ENCODE data around the gene GPR137.
A peak's percentile ranks its signal among the peaks of the same experiment; 100 is the strongest.
"Not testable (repeated sequence)": the region's sequence is repeated elsewhere in the genome, so short reads cannot be mapped to it uniquely, and the experiment has no call there.

The GPR137 gene

DNA sequence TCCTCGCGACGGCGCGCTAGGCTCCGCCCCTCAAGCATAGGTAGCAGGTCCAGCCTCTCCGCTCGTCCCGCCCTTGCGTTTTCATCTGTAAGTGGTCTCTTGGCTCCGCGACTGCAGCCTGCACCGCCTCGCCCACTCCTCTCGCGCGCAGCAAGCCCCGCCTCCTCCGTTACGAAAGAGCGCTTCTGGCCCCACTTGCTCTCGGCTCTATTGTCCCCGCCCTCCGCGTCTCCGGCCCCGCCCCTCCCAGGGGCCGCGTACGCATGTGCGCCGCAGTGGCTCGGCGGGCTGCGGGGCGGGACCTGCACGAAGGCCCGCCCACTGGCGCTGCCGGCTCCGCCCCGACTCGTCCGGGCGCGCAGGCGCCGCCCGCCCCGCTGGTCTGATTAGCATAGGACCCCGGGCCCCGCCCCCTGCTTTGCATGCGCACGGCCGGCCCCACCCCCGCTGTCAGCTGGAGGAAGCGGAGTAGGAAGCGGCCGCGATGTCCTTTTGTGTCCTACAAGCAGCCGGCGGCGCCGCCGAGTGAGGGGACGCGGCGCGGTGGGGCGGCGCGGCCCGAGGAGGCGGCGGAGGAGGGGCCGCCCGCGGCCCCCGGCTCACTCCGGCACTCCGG lies 19.5 kb downstream of the GPR137 start, which contains the start of gene ESRRA:
ESRRA (plus strand) TSS at position 450 of the 616 bp plus-strand sequence. CDS start 1,656 bp downstream, outside the sequence.
- DNase-seq, result peak; percentile 99

DNA sequence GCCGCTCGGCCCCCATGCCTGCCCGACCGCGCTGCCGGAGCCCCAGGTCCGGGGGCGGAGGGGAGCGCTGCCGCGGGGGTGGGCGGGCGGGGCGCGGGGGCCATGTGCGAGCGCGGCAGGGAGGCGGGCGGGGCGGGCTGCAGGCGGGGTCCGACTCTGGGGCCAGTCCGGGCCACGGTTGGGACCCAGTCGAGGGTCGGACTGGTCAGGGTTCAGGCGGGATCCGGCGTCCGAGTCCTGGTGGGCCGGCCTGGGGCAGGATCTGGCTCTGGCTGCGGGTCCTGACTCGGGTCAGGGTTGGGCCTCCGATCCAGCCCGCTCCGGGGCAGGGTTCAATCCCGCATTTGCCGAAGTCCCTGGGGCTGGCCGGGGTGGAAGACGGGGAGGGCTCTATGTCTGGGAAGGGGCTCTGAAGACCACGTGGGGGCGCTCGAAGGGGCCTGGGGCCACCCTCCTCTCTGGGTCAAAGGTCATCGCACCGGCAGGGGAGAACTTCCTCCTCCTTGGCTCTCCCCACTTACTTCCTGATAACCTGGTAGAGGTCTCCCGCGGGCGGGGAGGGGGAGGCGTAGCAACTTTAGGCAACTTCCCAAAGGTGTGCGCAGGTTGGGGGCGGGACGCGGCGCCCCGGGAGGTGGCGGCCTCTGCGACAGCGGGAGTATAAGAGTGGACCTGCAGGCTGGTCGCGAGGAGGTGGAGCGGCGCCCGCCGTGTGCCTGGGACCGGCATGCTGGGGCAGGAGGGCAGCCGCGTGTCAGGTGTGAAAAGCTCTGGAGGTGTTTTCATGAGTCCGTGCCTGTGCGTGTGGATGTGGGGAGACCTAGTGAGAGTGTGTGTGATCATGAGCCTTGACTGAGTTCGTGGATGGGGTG lies 20.3 kb downstream of the GPR137 start:
- peak; percentile 69 for DNase-seq

DNA sequence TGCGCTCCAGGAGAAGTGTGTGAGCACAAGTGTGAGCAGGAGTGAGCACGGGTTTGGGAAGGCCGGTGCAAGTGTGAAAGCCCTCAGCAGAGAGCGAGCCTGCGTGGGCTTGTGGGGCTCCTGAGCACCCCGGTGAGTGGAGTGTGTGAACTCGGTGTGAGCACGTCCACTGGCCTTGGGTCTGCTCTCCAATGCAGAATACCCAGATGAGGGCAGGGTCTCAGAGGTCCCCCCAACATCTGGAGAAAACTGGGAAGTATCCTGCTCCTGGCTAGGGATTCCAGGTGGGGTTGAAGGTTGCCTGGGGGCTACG lies 20.9 kb downstream of the GPR137 start:
- DNase-seq, result no peak

DNA sequence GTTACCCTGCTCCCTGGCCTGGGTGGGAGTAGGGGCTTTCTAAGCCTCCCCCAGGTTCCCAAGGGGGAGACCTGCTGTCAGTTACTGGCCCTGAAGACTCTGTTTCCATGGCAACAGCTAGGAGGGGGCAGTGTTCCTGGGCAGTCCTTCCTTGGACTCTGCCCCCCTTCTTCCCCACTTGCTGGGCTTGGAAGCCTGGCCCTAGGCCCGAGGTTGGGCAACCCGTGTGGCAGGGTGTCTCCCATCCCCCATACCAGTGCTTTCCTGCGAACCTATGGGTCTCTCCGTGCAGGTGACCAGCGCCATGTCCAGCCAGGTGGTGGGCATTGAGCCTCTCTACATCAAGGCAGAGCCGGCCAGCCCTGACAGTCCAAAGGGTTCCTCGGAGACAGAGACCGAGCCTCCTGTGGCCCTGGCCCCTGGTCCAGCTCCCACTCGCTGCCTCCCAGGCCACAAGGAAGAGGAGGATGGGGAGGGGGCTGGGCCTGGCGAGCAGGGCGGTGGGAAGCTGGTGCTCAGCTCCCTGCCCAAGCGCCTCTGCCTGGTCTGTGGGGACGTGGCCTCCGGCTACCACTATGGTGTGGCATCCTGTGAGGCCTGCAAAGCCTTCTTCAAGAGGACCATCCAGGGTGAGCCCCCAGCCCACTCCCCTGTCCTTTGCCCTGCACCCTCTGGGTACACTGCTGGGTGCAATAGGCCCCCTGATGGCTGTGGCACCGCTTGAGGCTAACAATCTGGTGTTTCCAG lies 21.4 kb downstream of the GPR137 start:
- no peak for DNase-seq

DNA sequence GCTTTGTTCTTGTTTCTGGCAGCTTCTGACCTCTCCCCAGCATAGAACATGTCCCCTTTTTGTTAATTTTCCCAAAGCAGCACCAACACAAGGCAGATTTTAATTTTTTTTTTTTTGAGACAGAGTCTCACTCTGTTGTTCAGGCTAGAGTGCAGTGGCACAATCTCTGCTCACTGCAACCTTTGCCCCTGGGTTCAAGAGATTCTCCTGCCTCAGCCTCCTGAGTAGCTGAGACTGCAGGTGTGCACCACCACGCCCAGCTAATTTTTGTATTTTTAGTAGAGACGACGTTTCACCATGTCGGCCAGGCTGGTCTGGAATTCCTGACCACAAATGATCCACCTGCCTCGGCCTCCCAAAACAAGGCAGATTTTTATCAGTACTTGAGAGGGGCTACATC lies 22.1 kb downstream of the GPR137 start:
- not testable (repeated sequence) for DNase-seq

DNA sequence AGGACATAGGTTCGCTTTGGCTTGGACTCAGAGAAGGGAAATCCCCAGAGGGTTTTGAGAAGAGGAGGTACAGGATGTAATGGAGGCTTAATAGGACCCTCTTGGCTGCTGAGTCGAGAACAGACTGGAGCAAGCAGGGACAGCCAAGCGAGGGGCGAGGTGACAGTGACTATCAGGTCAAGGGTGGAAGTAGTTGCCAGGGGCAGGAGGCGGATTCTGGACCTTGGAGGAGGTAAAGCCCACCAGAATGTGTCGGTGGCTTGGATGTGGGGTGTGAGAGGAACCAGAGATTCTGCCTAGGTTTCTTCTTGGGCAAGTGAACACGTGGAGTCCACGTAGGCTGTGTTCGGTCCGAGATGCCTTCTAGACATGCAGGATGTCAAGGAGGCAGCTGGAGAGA lies 27.3 kb downstream of the GPR137 start:
- no peak for DNase-seq

DNA sequence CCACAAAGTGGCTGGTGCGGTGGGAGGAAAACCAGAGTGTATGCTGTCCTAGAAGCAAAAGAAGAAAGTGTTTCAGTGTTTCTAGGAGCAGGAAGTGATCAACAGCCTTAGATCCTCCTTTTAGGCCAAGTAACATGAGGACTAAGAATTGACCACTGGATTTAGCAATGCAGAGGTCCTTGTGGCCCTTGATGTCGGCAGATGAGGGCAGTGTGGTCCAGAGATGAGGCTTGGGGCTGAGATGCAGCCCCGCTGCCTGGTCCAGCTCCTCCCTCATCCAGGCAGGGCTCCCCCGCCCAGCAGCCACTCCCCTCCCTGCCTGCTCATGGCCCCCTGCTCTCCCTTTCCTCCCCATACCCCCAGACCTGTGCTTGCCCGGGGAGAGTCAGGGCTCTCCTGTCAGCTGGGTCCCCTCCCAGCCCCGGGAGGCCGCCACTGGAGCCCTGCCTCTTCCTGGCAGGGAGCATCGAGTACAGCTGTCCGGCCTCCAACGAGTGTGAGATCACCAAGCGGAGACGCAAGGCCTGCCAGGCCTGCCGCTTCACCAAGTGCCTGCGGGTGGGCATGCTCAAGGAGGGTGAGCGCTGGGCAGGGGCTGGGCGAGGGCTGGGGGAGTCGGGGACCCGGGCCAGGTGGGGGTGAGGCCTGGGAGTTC lies 28.0 kb downstream of the GPR137 start:
- no peak for DNase-seq

DNA sequence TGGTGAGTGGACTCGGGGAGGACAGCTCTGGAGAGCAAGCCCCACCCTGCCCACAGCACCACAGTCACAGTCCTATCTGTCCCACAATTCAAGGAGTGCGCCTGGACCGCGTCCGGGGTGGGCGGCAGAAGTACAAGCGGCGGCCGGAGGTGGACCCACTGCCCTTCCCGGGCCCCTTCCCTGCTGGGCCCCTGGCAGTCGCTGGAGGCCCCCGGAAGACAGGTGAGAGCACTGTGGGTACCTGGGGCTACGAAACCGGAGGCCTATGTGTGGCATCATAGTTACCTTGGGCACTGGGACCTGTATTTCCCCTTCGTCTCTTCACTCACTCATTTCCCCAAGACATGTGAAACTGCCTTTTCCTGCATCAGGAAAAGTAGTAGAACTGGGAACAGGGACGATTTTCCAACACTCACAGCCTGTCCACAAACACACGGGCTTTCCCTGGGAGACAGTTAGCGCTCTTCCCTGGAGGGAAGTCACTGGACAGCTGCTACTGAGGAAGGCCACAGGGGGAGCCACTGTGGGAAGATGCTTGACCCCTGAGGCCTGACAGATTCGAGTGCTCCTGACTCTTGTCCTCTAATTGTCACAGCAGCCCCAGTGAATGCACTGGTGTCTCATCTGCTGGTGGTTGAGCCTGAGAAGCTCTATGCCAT lies 28.6 kb downstream of the GPR137 start:
- DNase-seq, result no peak

DNA sequence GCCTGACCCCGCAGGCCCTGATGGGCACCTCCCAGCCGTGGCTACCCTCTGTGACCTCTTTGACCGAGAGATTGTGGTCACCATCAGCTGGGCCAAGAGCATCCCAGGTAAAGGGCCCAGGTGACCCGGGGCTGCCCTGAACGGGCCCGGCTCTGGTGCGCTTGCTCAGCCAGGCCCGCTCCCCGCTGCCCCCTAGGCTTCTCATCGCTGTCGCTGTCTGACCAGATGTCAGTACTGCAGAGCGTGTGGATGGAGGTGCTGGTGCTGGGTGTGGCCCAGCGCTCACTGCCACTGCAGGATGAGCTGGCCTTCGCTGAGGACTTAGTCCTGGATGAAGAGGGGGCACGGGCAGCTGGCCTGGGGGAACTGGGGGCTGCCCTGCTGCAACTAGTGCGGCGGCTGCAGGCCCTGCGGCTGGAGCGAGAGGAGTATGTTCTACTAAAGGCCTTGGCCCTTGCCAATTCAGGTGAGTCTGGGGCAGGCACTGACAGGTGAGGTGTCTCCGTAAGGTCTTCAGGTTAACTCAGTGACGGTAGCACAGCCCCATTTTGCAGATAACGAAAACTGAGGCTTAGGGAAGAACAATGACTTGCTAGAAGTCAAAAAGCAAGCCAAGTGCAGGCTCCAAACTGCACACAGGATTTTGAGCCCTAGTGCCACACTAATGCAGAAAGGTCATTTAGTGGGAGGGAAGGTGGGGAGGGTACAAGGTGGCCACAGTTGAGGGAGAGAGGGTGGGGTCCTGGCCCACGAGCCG lies 29.3 kb downstream of the GPR137 start:
- DNase-seq, result no peak

DNA sequence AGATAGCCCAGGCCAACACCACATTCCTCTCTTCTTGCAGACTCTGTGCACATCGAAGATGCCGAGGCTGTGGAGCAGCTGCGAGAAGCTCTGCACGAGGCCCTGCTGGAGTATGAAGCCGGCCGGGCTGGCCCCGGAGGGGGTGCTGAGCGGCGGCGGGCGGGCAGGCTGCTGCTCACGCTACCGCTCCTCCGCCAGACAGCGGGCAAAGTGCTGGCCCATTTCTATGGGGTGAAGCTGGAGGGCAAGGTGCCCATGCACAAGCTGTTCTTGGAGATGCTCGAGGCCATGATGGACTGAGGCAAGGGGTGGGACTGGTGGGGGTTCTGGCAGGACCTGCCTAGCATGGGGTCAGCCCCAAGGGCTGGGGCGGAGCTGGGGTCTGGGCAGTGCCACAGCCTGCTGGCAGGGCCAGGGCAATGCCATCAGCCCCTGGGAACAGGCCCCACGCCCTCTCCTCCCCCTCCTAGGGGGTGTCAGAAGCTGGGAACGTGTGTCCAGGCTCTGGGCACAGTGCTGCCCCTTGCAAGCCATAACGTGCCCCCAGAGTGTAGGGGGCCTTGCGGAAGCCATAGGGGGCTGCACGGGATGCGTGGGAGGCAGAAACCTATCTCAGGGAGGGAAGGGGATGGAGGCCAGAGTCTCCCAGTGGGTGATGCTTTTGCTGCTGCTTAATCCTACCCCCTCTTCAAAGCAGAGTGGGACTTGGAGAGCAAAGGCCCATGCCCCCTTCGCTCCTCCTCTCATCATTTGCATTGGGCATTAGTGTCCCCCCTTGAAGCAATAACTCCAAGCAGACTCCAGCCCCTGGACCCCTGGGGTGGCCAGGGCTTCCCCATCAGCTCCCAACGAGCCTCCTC lies 30.2 kb downstream of the GPR137 start:
- not testable (repeated sequence) for DNase-seq

DNA sequence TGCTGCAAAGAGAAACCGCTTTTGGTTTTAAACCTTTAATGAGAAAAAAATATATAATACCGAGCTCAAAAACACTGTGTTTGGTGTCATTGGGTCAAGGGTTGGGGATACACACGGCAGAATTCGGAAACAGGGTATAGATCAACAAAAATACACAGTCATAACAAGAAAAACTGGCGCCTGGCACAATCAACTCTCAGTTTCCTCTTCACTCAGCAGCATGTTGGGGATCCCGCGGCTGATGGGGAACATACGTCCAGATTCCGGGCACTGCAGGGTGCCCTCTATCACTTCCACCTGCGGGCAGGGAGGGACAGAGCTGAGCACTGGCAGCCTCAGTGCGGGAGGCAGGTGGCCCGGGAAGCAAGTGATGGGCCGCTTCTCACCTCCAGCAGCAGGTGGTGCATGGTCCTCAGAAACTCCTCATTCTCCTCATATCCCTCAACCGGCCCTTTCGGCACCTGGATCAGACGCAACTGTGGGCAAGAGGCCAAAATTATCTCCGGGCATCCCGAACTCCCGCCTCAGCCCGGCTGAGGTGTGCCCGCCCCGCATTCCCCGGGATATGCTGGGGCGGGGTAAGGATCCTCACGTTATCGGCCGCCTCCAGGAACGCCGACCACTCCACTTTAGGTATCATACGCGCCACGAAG lies 31.1 kb downstream of the GPR137 start:
- DNase-seq, result peak; percentile 37

DNA sequence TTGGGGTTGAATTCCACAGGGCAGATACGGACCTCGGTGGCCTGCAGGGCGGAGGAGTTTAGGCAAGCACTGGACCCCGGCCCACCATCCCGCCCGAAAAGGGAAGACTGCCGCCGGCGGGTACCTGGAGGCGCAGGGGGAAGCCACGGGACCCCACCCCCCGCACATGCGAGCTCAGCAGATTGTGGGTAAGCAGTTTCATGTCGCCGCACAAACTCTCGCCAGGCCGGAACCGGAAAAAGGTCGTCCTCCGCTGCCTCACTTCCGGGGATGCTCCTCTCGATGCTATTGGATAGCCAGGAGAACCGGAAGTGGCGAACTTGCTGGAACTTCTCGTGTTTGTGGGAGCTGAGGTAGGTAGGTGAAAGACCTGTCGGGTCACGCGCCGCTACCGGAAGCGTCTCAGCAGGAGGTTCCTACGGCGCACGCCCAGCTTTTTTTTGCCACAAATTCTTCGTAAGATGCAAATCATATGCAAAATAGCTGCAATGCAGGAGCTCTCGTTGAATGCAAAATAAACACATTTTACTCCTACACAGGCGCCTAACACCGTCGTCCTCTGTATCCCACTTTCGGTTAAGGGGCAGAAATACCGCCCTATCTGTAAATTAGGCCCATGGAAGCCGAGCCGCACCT lies 31.8 kb downstream of the GPR137 start, which contains the start of gene TRMT112:
TRMT112 (minus strand) TSS at position 235 of the 636 bp plus-strand sequence; CDS start at position 202, 33 bp downstream.
- peak; percentile 97 for DNase-seq

DNA sequence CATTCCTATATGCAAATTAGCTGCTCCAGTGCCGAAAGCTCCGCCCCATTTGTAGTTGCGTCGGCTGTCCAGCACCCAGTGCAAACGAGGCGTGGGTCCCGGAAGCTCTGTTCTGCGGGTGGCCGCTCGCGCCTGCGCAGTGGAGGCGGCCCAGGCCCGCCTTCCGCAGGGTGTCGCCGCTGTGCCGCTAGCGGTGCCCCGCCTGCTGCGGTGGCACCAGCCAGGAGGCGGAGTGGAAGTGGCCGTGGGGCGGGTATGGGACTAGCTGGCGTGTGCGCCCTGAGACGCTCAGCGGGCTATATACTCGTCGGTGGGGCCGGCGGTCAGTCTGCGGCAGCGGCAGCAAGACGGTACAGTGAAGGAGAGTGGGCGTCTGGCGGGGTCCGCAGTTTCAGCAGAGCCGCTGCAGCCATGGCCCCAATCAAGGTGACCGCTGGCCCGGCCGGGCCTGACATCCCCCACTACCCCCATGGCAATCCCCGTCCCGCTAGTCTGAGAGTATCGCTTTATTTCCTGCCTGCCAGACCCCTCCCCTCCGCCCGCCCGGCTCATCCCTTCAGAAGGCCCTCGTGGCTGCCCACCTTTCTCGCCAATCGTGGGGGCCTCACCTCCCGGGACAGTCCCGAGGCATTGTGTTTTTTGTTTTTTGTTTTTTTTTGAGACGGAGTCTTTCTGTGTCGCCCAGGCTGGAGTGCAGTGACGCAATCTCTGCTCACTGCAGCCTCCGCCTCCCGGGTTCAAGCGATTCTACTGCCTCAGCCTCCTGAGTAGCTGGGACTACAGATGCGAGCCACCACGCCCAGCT lies 32.5 kb downstream of the GPR137 start, which contains the start of gene PRDX5:
PRDX5 (plus strand) TSS at position 161 of the 805 bp plus-strand sequence; CDS start at position 256, 95 bp downstream.
- peak; percentile 90 for DNase-seq

DNA sequence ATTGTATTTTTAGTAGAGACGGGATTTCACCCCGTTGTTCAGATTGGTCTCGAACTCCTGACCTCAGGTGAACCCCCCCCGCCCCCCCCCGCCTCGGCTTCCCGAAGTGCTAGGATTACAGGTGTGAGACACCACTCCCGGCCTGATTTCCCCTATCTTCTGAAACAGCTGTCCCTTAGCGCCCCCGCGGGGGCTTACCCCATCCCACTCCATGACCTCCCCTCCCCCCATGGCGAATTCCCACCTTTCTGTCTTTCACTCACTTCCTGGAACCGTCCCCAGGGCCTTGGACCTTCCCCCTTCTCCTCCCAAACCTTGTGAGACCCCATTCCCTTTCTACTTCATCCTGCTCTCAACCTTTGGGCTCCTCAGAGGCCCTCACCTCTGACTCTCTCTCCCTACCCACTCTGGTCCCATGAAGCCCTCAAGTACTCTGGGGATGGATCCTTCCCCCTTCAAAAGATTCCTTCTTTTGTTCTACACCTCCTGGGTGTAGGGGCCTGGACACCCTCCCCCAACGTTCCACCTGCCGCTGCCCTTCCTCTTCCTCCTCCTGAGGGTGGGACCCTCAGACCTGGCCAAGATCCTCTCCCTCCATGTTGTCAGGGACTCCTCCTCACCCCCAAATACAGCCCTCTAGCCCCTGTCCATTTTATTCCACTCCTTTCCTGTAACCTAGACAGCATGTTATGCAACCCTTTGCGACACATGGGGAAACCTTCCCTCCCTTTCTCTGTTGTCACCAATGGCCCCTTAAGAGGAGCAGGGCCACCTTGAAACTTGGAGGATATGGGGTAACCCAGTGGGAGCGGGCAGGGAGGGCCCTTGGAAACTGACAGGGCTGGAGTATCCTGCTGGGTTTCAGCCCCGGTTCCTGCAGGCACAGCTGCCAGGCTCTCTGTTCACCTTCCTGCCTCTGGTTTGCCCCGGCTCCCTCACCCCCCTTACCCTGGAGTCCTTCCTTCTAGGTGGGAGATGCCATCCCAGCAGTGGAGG lies 33.4 kb downstream of the GPR137 start:
- DNase-seq, result no peak

DNA sequence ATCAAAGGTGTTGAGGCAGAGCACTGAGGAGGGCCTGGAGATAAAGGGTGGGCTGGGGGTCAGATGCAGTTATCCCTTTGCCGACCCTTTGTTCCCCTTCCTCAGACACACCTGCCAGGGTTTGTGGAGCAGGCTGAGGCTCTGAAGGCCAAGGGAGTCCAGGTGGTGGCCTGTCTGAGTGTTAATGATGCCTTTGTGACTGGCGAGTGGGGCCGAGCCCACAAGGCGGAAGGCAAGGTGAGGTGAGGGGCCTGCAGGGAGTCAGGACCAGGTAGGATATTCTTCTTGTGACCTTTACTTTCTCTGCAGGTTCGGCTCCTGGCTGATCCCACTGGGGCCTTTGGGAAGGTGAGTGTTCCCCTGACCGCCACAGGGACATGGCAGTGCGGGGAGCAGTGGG lies 34.9 kb downstream of the GPR137 start:
- no peak for DNase-seq

DNA sequence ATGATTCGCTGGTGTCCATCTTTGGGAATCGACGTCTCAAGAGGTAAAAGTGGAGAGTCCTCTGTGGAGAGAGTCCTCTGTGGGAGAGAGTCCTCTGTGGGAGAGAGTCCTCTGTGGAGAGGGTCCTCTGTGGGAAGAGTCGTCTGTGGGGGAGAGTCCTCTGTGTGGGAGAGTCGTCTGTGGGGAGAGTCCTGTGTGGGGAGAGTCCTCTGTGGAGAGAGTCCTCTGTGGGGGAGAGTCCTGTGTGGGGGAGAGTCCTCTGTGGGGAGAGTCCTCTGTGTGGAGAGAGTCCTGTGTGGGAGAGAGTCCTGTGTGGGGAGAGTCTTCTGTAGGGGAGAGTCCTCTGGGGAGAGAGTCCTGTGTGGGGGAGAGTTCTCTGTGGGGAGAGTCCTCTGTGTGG lies 35.4 kb downstream of the GPR137 start:
- DNase-seq, result no peak

DNA sequence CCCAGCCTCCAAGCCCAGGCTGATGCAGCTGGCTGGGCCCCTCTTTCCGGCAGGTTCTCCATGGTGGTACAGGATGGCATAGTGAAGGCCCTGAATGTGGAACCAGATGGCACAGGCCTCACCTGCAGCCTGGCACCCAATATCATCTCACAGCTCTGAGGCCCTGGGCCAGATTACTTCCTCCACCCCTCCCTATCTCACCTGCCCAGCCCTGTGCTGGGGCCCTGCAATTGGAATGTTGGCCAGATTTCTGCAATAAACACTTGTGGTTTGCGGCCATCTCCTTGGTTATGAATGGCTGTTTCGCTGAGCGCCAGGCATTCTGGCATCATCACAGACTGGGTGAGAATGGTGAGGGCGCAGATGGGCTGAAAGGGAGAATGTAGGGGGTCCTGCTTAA lies 35.9 kb downstream of the GPR137 start:
- DNase-seq, result no peak

All from effector CD4-positive, alpha-beta T cell (primary cell).